ENCODE measurements around the gene FBLN1.
"Not testable (repeated sequence)": the region's sequence is repeated elsewhere in the genome, so short reads cannot be mapped to it uniquely, and the experiment has no call there.

Gene FBLN1, protein sequence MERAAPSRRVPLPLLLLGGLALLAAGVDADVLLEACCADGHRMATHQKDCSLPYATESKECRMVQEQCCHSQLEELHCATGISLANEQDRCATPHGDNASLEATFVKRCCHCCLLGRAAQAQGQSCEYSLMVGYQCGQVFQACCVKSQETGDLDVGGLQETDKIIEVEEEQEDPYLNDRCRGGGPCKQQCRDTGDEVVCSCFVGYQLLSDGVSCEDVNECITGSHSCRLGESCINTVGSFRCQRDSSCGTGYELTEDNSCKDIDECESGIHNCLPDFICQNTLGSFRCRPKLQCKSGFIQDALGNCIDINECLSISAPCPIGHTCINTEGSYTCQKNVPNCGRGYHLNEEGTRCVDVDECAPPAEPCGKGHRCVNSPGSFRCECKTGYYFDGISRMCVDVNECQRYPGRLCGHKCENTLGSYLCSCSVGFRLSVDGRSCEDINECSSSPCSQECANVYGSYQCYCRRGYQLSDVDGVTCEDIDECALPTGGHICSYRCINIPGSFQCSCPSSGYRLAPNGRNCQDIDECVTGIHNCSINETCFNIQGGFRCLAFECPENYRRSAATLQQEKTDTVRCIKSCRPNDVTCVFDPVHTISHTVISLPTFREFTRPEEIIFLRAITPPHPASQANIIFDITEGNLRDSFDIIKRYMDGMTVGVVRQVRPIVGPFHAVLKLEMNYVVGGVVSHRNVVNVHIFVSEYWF

DNA sequence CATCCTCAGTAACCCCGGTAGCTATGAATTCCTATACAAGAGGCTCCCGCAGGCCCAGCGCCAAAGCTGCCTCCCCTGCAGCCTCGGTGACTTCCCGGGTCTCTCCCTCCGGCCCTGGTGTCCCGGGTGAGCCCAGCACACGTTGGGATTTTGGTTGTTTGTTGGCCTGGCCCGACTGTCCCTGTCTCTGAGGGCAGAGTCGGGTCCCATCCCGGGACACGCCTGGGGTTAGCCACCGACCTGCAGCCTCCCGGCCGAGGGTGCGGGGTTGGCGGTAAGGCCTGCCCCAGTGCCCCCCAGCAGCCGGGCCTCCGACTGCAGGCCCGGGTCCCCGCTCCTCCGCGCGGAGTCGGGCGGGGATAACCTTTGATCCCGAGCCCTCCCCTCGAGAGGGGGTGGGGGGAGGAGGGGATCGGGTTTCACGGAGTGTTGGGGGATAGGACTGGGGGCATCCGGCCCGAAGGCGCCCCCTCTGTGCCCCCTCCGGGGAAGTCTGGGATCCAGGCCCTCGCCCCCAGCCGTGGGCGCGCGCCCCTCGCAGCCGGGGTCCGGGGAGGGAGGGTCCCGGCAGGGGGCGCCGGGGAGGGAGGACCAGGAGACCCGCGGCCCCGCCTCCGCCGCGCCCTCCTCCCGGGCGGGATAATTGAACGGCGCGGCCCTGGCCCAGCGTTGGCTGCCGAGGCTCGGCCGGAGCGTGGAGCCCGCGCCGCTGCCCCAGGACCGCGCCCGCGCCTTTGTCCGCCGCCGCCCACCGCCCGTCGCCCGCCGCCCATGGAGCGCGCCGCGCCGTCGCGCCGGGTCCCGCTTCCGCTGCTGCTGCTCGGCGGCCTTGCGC is at the start of gene FBLN1:
Gene FBLN1, plus strand, starts transcription at position 669 of the 835 bp plus-strand sequence. Its CDS starts 103 bp downstream, at position 772.
- no peak for DNase-seq

DNA sequence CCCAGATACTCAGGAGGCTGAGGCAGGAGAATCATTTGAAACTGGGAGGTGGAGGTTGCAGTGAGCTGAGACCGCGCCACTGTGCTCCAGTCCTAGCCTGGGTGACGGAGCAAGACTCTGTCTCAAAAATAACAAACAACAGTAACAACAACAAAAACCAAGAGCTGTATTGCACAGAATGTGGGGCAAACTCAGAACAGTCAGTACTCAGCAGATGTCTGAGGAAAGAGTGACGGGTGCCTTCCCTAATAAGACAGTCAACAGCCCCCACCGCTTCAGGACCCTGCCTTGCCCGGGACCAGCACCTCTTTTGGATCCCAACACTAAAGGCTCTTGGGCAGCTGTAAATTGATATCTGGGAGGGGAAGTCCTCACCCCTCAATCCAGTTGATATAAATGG is 48.9 kb upstream of the FBLN1 start:
- no peak for DNase-seq

DNA sequence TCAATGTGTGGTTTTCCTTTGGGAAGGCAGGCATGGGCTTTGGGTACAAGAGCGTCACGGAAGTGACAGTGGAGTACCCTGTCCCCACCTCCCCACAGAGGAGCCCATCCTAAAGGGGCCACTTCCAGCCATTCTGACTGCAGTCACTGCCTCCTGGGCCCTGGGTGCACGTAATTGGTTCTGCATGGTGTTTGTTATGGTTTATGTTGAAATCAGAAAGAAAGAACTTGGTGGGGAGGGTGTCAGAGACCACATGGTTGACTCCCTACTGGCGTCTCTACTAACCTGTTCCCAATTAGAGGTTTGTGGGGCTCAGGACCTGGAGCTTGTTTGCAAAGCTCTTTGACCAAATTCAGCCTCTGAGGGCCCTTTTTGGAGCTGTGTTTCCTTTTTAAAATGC is 48.4 kb upstream of the FBLN1 start:
- no peak for DNase-seq

DNA sequence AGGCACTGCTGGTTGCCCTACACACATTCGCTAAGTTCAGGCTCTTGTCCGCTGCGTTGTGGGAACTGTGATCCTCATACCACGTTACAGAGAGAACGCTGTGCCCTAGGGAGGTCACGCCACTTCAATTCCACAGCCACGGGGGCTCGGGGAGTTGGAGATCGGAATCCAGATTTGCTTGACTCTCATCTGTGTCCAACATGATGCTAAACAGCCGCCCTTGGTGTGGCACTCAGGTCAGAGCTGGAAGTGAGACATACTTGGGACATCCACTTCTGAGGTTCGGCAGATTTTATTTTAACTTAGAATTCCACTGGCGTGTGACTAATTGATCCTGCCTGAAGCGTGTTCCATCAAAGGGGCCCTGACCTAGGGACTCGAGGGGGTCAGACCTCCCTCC is 47.5 kb upstream of the FBLN1 start:
- DNase-seq, result no peak

DNA sequence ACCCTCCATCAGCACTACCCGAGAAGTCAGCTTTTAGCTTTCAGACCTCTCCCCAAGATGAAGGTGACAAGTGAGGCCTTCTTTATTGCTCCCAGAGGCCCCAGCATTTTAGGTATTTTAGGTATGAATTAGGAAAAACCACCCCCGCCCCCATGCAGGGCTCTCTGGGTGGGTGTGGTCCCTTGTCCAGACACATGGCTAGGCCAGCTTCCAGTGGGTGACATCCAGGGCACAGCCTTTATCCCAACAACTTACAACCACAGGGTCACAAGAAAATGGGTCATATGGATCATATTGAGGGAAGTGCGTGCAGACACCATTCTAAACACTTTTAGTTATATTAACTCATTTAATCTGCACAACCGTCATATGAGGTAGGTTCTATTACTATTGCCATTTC is 47.1 kb upstream of the FBLN1 start:
- DNase-seq, result no peak

DNA sequence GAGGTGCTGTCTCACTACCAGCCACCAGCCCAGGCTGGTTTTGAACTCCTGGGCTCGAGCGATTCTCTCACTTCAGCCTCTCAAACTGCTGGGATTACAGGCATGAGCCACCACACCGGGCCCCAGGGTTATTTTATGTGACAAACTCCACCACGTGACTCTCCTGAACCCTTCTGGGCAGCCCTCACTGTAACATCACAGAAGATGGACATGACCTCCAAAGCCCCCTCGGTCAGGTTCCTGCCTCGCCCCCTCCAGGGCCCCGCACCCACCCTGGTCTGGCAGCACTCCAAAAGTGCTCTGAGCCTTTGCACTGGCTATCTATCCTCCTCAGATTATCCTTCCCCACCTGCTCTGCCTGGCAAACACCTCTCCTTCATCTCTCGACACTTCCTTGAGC is 45.9 kb upstream of the FBLN1 start:
- DNase-seq, result no peak

DNA sequence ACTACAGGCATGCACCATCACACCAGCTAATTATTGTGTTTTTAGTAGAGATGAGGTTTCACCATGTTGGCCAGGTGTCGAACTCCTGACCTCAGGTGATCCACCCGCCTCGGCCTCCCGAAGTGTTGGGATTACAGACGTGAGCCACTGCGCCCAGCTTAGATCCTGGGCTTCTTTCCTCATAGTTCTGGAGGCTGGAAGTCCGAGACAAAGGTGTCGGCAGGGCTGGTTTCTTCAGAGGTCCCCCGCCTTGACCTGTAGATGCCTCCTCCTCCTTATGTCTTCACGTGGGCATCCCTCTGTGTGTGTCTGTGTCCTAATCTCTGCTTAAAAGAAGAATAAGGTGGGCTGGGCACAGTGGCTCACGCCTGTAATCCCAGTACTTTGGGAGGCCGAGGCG is 44.2 kb upstream of the FBLN1 start:
- DNase-seq, result no peak

DNA sequence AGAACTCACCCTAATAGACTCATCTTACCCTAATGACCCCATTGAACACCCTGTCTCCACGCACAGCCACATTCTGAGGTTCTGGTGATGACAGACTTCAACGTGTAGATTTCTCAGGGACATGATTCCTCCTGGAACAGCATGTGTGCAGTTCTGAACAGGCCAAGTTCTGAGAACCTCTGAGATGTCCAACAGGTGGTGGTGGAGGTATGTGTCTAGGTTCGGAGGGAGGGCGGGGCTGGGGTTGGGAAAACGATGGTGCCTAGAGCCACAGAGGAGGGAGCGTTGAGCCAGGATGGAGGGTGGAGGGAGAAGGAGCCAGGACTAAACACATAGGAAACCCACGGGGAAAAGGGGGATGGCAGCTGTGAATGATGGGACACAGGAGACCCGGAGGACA is 43.4 kb upstream of the FBLN1 start:
- DNase-seq, result no peak

DNA sequence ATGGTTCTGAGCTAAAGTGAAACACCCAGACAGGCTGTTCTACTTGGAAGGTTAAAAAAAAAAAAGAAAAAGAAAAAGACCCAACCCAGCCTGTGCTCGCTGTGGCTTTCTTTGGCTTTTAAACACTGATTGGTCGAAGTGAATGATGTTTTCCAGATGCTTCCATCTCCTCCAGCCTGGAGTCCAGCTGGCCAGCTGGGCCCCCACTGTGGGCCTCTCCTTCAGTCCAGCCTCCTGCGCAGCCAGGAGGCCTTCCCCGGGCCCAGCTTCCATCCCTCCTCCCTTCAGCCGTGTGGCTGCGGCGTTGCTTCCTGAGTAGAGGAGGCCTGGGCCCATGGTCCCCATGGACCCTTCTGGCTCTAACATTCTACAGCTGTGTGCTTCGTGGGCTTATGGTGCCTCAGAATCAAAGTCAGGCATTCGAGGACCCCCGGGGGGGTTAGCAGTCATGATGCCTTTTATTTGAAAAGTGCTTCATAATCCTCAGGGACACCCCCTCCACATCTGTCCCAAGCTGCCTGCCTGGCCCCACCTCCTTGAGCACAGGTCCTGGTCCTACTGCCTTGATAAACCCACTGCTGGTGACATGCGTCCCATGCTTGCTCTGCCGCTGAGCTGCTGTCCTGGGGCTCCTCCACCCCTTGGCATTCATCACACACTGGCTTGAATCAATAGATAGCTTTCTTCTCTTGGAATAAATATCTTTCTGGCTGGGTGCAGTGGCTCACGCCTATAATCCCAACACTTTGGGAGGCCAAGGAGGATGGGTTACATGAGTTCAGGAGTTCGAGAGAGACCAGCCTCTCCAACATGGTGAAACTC is 42.2 kb upstream of the FBLN1 start:
- DNase-seq, result no peak

DNA sequence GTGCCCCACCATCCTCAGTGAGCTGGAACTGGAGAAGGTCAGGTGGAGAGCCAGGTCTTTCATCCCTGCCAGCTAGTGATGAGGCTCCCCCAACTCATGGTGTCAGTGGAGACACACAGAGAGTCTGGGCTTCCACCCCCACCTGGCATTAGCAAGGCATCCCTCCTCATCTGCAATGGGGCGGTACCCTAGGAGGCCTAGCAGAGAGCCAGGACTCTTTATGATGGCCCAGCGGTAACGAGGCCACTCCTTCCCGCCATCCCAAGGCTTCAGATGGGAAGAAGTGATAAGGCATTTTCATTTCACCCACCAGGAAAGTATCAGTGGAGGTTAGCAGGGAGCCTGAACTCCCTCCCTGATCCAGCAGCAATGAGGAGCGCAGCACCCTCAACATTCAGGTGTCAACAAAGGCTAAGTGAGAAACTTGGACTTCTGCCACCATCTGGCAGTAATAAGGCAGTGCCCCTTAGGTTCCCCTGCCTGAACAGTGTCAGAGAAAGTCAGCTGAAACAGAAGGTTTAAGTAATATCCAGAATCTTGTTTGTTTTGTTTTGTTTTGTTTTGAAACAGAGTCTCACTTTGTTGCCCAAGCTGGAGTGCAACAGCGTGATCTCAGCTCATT is 40.5 kb upstream of the FBLN1 start:
- DNase-seq, result peak; percentile 33 to 49

DNA sequence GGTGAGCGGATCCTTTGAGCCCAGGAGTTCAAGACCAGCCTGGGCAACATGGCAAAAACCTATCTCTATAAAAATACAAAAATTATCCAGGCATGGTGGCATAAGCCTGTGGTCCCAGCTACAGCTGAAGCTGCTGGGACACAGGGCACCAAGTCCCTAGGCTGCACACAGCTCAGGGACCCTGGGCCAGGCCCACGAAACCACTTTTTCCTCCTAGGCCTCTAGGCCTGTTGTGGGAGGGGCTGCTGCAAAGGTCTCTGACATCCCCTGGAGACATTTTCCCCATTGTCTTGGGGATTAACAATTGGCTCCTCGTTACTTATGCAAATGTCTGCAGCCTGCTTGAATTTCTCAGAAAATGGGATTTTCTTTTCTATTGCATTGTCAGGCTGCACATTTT is 39.0 kb upstream of the FBLN1 start:
- not testable (repeated sequence) for DNase-seq

DNA sequence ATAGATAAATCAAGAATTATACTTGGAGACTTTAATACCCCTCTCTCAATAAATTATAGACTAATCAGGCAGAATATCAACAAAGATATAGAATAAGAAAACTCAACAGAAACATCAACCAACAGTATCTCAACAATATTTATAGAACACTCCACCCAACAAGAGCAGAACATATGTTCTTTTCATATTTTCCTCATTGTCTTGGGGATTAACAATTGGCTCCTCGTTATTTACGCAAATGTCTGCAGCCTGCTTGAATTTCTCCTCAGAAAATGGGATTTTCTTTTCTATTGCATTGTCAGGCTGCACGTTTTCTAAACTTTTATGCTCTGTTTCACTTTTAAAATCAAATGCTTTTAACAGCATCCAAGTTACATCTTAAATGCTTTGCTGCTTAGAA is 37.0 kb upstream of the FBLN1 start:
- DNase-seq, result no peak

DNA sequence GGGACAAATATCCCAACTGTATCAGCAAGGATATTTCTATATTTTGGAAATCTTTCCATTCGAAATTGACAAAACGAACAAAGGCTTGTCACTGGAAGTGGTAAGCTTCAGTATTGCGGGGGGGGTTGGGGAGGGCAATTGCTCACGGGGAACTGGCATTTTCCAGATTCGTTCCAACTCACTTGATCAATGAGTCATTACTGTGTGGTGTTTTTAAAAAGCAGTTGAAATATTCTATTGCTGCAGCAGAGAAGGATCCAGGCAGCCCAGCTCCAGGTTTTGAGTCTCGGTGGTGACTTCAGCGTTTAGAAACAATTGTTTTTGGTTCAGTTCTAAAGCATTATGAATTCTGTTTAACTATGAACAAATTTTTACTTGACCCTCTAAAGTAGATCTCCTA is 33.8 kb upstream of the FBLN1 start:
- DNase-seq, result no peak

DNA sequence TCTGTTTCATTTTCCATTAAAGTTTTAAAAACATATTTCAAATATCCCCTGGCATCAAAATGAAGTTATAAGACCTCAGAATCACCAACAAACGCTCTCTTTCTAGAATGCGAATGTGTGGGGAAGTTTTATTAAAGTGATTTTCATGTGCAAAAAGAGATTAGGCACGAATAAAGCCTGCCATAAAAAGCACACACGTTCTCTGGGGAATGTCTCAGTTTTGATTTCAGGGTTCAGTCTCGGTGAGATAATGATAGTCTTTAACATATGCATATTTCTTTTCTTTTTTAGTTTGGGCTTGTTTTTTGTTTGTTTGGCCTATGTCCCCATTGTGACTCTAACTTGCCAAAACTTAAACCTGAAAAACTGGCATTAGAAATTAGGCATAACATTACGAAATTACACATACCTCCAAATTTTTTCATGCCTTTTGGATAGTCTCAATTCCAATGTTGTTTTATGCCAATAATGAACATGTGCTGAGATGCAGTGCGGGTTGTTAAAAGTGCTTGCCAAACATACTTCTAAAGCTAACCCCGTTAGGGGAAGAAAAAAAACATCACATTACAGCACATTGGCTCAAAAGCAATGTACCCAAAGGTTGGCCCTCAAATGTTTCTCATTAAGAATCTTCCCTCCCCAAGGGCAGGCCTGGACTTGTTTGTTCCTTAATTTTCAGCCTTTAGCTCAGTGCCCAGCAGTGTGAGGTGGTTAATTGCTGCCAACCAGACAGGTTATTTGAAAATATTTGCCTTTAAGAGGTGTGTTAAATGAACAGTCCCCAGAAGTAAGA is 33.2 kb upstream of the FBLN1 start:
- no peak for DNase-seq

DNA sequence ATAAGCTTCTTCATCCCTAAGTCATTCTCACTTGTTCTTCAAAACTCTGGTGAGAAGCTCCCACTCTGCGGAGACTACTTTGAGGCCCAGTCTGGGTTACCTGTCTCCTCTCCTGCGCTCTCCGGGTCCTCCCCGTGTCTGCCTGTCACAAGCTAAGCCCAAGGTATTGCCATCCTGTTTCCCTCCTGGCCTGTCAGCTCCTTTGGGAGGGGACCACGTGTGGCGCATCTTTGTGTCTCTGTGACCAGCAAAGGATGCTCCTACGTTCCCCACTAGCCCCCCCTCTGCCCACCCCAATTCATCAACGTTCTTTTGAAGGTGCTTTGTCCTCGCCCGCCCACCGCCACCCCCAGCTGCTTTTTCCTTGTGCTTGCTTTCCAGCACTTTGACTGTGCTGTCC is 31.8 kb upstream of the FBLN1 start:
- no peak for DNase-seq

DNA sequence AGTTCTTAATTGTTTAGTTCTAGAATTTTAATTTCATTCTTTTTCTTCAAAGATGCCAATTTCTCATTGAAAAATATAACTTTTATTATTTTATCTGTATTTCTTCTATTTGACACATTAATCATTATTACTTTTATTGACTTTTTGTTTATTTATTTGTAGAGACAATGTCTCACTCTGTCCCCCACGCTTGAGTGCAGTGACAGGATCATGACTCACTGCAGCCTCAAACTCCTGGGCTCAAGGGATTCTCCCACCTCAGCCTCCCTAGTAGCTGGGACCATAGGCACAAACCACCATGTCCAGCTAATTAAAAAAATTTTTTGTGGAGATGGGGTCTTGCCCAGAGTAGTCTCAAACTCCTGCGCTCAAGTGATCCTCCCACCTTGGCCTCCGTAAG is 30.3 kb upstream of the FBLN1 start:
- no peak for DNase-seq

DNA sequence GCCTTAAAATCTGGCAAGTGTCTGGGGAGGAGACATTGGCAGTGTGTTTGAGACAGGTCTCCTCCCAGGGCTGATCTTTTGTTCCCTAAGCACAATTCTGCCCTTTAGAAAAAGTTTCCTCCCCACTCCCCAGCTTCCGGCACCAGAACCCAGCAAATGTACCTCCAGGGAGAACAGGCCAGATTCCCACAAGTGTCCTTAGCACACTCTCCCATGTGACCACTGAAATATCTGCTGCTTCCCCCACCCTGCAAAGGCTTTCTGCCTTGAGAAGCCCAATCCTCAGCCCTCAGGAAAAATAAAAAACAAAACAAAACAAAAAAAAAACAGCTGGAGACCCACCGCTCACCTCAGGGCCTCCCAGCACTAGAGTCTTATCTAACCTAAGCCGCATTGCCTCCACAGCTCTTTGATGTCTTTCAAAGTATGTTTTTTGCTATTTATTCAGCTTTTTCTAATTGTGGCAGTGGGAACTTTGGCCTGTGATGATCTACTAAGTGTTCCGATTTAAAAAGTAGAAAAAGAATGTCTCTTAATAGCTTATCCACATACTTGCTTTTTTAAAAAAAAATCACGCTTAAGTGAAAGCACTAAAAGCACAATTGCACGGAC is 29.0 kb upstream of the FBLN1 start:
- DNase-seq, result no peak

DNA sequence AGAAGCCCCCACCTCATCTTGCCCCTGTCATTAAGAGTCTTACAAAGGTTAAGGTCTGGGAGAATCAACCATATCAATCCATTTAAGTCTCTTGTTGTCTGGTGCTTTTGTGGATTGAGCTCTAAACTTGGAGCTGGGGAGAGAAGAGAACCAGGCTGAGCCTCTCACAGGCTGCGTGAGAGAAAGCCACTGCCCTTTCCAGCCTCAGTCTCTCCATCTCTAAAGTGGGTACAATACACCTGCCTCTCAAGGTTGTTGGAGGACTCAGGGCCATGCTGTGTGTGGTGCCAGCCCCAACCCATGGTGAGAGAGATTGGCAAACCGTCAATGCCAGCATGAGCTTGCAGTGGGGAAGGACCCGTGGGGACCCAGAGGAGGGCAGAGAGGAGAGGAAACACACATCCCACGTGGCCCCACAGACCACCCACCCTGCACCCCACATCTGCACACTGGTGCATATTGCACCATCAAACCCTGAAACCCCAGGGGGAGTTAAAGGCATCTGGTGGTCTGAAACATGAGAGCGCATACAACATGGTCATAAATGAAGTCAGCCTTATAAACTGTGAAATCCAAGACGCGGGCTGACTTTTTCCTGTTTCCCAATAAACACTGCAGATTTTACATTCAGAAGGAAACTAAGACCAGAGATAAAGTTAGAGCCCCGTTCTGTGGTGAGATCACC is 27.5 kb upstream of the FBLN1 start:
- DNase-seq, result no peak

DNA sequence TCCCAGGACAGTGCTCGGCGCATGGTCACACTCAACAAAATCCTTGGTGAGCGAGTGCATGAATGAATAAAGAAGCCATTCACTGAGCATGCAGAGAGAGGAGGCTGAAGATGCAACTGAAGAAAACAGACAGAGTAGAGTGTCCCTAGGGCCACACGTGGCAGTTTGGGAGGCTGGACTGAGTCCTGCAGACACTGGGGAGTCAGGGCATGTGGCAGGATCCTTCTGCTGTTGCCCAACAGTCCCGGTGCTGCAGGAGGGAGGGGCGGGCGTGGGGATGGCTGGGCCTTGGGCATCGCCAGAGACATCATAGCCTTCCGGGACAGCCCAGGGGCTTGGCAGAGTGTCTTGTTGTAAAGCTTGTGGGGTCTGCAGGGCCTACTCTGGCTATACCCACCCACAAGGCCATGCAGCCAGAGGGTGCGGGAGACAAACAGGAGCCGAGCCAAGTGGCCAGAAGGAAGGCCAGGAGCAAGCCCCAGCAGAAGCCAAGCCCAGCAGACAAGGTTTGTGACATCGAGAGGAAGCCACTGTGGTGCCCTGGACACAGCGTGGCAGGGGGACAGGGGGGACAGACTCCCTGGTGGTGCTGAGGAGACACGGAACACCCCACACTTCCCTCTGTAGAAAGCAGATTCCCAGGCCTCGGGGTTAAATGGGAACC is 26.7 kb upstream of the FBLN1 start:
- DNase-seq, result no peak

DNA sequence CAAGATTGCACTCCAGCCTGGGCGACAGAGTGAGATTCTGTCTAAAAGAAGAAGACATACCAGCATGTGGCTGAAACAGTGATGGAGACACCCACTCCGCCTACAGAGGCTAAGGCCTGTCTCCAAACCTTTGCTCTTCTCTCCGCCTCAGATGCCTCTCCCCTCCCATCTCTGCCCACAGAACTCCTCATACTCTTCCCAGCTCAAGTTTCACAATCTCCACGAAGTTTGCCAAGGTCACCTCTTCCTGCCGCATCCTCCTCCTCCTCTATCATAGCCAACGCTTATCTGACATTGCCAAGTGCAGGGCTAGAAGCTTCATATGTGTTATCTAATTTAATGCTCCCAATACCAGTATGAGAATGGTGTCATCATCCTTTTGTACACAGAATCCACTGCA is 25.9 kb upstream of the FBLN1 start:
- DNase-seq, result no peak
